Cardiac fibroblast (primary cell): ENCODE measurements around the gene KAZALD1.
A peak's percentile ranks its signal among the peaks of the same experiment; 100 is the strongest.

Source experiments
- DNase-seq, 2 donors: peaks; one replicate each; pipeline versions ENCODE4 v3.0.0 to v3.0.0-alpha.2; 2010; ENCODE audit warnings: low read depth in 2 of 2
- H3K4me3 ChIP-seq, 2 donors: replicated peaks in 1 of 2; 1 replicate in 1 of 2; 2 replicates in 1 of 2; pipeline ENCODE4 v1.5.1; 2011; ENCODE audit warnings: low read depth in 2 of 2, low read length in 2 of 2, mild to moderate bottlenecking in 2 of 2, moderate library complexity in 1 of 2
- TF ChIP-seq, protein P1 (sequence below): IDR thresholded peaks from one replicate; pipeline ENCODE4 v1.5.1; 2011; ENCODE audit warnings: low read depth, mild to moderate bottlenecking, low read length, inconsistent platforms

Gene KAZALD1

DNA sequence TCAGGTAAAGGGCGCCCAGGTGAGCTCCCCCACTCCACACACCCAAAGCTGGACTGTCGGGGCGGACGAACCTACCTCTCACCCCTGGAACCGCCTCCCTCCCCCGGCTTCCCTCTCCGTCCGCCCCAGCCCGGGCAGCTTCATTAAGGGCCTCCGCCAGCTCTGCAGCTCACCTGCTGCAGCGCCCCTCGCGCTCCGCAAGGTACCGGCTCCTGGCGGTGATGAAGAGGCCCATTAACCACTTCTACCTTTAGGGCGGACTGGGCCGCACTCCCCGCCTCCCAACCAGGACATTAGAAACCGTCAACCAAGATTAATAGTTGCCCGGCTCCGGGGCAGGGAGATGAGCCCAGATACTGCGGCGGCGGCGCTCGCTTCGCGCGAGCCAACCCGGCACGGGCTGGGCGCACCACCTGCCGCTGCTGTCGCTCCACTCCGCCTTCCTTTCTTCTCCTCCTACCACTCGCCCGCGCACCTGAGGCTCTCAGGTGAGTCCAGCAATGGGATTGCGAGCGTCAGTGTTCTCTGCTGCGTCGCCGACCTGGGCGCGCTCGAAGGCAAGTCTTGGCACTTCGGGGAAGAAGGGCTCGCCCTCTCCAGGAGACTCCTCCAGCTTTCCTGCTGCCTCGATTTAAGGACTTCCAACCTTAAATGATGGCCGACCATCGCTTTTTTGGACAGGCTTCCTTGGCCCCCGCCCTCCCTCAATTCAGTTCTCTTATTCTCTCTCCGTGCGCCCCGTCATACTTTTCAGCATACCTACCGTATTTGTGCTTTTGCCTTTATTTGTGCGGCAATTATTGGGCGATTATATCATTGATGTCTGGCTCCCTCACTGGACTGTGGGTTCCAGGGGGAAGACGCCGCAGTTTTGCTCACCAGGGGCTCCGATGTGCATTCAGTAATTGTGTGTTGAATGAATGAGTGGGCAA lies 13.6 kb upstream of the KAZALD1 start:
- no peak for DNase-seq
- TF ChIP-seq, protein P1, sequence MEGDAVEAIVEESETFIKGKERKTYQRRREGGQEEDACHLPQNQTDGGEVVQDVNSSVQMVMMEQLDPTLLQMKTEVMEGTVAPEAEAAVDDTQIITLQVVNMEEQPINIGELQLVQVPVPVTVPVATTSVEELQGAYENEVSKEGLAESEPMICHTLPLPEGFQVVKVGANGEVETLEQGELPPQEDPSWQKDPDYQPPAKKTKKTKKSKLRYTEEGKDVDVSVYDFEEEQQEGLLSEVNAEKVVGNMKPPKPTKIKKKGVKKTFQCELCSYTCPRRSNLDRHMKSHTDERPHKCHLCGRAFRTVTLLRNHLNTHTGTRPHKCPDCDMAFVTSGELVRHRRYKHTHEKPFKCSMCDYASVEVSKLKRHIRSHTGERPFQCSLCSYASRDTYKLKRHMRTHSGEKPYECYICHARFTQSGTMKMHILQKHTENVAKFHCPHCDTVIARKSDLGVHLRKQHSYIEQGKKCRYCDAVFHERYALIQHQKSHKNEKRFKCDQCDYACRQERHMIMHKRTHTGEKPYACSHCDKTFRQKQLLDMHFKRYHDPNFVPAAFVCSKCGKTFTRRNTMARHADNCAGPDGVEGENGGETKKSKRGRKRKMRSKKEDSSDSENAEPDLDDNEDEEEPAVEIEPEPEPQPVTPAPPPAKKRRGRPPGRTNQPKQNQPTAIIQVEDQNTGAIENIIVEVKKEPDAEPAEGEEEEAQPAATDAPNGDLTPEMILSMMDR, result no peak
- no peak overlapping the region for H3K4me3 ChIP-seq

DNA sequence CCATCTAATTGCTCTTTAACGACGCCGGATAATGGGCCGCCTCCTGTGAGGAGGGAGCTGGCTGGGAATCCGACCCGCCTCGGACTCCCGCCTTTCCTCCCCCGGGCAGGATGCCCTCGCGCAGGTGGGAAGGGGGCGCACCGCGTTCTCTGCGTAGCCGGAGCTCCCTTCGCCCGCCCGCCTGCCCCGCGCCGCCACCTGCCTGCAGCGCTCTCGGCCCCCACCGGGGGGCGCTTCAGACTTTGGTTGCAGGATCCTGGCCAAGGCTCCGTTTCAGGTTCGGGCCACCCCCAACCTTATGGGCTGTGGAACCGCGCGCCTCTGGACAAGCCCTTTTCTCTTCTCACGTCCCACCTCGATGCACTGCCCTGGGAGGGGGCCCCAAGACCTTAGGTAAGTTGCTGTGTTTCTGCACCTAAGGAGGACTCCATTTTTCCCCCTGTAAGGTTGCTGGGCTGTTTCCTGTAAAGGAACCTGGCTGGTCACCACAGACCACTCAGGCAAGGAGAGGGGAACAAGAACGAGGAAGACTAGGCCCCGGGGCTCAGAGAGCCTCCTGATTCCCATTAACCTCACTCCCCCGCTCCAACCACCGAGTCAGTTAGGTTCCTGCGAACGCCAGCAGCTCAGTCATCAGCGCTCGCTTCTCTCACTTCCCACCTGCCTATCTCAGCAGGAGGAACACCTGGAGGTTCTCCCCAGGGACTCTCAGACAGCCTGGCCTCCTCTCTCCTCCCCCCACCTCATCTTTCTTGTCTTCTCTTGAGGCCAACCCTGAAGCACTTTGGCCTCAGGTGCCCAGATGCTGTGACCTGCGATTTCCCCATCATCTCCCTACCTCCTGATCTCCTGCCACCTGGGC lies 11.3 kb upstream of the KAZALD1 start:
- H3K4me3 ChIP-seq, result peak overlapping the region; percentile 4 to 13
- TF ChIP-seq, protein P1, result peak; percentile 67
- DNase-seq, result peak; percentile 56 to 57

DNA sequence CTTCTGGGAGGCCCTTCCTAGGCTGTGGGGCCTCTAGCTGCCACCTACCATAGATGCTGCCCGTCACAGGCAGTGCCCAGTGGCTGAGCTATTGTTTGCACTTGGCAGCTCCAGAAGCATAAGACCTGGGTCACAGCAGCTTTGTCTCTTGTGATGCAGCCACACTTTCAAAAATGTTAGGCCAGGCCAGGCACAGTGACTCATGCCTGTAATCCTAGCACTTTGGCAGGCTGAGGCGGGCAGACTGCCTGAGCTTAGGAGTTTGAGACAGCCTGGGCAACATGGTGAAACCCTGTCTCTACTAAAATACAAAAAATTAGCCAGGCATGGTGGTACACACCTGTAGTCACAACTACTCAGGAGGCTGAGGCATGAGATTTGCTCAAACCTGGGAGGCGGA lies 9.5 kb upstream of the KAZALD1 start:
- TF ChIP-seq, protein P1, result no peak
- DNase-seq, result peak; percentile 77 to 80
- no peak overlapping the region for H3K4me3 ChIP-seq

DNA sequence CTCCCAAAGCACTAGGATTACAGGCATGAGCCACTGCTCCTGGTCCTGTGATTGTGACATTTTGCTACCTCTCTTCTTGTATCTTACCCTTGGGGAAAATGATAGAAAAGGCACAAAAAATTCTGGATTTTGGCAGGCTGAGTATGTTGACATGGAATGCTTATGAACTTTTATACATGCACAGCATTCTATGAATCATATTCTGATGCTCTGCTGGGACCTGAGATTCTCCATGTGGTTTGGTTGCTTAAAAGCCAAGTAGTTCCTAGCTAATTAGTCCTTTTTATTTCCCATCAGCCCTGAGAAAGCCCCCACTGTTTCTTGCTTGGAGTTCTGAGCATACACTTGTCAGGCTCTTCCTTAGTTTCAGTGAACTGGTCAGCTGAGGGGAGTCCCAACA lies 8.3 kb upstream of the KAZALD1 start:
- H3K4me3 ChIP-seq, result no peak overlapping the region
- DNase-seq, result peak; percentile 36 to 68
- TF ChIP-seq, protein P1, result no peak

DNA sequence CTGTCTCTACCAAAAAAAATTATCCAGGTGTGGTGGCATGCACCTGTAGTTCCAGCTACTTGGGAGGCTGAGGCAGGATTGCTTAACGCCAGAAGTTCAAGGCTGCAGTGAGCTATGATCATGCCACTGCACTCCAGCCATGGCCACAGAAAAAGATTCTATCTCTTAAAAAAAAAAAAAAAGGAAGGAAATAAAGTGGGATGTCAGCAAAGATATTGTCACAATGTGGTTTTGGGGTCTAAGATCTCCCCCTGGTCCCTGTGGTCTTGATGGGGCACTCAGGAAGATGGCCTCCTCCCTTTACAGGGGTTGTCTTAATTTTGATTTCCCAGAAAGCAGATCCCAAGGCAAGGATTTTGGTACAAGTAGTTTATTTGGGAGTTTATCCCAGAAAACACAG lies 7.4 kb upstream of the KAZALD1 start:
- no peak overlapping the region for H3K4me3 ChIP-seq
- TF ChIP-seq, protein P1, result no peak
- no peak for DNase-seq

DNA sequence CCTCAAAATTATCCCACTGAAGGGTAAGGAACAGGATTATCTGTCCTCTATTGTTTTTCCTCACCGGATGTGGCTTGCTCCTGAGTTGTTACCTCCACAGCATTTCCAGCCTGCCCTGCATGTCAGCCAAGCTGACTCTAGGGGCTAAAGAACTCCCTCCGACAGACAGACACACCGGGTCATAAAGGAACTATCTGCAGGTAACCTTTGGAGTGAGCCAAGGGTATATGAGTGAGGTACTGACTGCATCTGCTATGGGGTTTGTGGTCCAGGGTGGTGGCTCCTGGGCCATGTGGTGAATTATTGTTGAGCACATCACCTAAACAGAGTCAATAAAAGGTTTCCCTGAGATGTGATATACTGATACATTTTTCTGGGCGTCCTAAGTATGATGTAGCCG lies 6.9 kb upstream of the KAZALD1 start:
- no peak for DNase-seq
- H3K4me3 ChIP-seq, result no peak overlapping the region
- TF ChIP-seq, protein P1, result no peak
